Measurements from ENCODE around the gene OLFM1.

The OLFM1 gene

DNA sequence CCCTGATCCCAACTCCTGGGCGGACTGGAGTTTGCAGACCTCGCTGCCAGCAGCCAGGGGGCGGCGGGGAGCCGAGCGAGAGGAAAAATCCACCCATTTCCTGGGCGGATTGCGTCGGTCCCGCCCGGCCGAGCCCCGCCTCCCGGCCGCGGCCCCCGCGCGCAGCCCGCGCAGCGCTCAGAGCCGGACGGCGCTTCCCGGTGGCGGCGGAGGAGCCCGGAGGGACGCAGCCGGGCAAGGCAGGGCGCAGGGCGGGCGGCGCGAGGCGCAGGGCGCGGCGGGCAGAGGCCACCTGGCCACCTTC, at the start of gene OLFM1:
OLFM1 (plus strand) TSS at position 180 of the 304 bp plus-strand sequence. CDS start 322 bp downstream, outside the sequence.
- DNase-seq (ENCODE audit: low read depth in 2 of 2), result no peak

DNA sequence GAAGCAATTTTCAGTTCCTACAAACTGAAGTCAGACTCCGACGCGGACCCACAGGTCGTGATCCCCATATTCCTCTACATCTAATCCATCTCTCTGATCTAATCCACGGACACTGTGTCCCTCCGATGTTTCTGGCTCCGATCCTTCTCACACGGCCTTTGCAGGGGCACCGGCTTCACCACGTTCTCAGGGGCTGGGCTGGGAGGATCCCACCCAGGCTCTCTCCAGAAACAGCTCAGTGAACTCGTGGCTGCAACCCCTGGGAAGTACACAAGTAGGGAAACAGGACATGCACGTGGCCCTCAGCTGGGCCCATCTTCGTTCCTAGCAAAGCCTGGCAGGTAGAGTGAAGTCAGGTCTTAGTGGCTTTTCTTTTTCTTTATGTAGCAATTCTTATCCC, 49.1 kb upstream of the OLFM1 start:
- DNase-seq (ENCODE audit: low read depth in 2 of 2), result no peak

DNA sequence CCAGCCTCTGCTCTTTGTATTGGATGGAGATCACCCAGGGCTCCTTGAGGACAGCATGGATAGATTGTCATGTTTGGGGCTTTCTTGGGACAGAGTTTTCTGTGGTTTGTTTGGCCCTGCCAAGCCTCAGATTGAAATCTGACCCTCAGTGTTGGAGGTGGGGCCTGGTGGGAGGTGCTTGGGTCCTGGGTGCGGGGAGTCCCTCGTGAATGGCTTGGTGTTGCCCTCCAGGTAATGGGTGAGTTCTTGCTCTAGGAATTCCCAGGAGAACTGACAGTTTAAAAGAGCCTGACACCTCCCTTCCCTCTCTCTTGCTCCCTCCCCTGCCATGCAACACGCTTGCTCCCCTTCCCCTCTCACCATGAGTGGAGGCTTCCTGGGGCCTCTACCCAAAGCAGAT, 48.6 kb upstream of the OLFM1 start:
- DNase-seq (ENCODE audit: low read depth in 2 of 2), result no peak

- no peak for DNase-seq (ENCODE audit: low read depth in 2 of 2)
Measured at GRCh38 chr9:135039266-135039870, 48.1 kb upstream of the OLFM1 start.

DNA sequence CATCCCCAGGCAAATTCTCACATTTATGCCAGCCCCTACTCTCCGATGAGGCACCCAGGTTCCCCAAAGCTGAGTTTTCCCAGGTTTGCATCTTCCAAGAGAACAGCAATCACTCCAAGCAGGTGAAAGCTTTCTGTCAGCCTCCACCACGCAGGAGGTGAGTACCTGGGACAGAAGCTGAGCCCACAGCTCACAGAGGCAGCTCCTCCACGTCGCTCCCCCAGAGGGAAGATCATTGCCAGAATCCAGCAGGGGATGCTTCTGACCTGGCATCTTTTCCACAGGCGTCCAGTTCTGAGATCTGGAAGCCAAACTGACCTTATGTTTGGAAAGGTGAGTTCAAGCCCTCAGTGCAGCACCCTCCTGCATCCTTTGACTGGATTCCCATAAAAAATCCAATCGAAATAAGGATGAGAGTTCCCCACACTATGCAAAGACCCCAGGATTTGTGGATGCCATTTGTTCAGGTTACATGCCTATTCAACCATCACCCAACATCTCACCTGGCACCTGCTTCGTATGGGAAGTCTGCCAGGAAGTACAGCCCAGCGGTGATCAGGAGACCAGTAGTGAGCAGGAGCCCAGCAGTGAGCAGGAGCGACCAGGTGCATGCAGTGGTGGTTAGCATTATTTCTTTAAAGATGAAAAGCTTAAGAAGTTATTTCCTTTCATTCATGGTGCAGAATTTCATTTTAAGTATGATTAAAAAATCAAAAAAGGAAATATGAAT, 47.4 kb upstream of the OLFM1 start:
- DNase-seq (ENCODE audit: low read depth in 2 of 2), result no peak

- DNase-seq (ENCODE audit: low read depth in 2 of 2), result no peak
Measured at GRCh38 chr9:135040892-135041291, 46.6 kb upstream of the OLFM1 start.

GRCh38 chr9:135043345-135043744, 44.1 kb upstream of the OLFM1 start:
- no peak for DNase-seq (ENCODE audit: low read depth in 2 of 2)

GRCh38 chr9:135045264-135045927, 42.1 kb upstream of the OLFM1 start:
- DNase-seq (ENCODE audit: low read depth in 2 of 2), result no peak

DNA sequence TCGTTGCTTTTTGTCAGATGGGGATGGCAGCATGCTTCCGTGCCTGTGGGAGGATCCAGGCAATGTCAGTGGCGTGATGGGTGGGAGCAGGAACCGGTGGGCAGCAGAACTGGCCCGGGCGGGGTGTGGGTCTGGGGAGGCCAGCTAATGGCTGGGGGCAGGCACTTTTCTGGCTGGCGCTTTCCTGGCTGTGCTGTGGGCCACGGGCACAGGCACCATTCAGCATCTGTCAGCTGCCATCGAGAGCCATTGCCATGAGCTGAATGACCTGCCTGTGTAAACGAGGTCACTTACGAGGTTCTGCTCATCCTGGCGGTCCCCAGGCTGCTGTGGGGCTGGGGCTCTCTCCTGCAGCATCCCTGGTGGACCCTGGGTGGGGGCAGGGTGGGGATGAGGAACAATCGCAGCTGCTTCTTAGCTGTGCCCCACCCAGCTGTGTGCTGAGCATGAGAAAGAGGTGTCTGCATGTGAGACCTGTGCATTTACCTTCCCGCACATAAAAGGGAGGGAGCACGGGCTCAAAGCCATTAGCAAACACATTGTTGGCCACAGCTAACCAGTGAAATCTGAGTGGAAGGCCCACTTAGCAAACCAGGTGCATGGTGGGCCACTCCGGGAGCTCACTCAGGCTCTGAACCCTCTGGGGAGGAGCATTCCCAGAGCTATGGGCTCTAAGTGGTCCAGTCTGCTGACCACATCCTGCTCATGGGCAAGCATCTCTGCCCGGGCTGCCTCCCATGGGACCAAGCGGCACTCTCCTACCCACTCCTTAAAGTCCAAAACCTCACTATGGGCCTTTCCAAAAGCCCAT, 41.3 kb upstream of the OLFM1 start:
- DNase-seq (ENCODE audit: low read depth in 2 of 2), result no peak

DNA sequence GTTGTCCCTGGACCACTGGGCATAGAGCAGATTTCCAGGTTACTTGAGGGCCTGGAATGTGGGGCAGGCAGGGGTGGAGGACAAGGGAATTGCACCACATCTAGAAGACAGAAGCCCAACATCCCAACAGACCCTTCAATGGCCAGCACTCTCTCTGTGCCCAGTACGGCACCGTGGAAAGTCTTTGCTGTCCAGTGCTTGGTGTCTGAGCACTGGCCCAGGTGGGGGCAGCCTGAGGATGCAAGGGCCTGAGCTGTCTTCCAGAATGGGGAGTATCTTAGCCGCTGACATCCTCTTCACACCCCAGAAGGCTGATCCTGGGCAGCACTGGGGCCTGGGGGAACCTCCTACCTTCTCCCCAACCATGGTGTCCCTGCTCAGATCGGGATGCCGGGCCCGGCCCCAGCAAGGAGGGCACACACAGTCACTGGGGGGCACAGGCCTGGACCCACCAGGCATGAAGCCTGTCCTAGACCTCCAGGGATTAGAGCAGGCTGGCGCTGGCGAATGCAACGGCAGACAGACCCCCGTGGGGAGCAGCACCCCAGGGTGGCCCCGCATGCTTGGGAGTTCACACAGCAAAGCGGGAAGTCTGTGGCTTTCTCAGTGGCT, 40.6 kb upstream of the OLFM1 start:
- no peak for DNase-seq (ENCODE audit: low read depth in 2 of 2)

GRCh38 chr9:135047521-135047920, 39.9 kb upstream of the OLFM1 start:
- no peak for DNase-seq (ENCODE audit: low read depth in 2 of 2)

GRCh38 chr9:135048046-135048757, 39.3 kb upstream of the OLFM1 start:
- no peak for DNase-seq (ENCODE audit: low read depth in 2 of 2)

DNA sequence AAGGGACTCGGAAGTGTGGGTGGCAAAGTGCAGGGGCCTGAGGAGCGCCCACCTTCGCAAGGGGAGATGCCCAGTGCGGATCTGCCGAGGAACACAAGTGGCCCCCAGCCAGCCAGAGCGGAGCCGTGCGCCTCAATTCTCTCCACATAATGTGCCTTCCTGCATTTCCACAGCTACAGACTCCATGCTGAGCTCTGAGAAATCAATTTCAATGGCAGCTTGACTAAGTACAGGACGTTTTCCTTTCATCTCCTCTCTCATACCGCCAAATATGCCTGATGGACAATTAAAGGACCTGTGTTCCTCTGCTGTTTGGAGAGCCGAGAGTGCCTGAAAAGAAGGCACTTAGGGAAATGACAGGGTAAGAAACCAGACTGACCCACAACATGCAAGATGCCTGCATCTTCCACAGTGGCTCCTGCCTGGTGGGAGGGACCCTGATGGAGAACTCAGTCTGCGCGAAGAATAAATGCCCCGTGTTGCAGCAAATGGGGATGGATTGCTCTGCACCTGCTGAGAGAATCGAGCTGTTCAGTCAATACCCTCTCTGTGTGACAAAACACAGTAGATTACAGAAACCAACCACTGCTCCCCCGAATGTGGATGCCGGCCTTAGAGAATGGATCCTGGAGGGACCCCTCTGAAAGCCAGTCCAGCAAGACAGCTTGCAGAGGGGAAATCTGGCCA, 38.6 kb upstream of the OLFM1 start:
- no peak for DNase-seq (ENCODE audit: low read depth in 2 of 2)

GRCh38 chr9:135049460-135049859, 38.0 kb upstream of the OLFM1 start:
- DNase-seq (ENCODE audit: low read depth in 2 of 2), result no peak

- DNase-seq (ENCODE audit: low read depth in 2 of 2), result no peak
Measured at GRCh38 chr9:135050072-135050990, 37.1 kb upstream of the OLFM1 start.

DNA sequence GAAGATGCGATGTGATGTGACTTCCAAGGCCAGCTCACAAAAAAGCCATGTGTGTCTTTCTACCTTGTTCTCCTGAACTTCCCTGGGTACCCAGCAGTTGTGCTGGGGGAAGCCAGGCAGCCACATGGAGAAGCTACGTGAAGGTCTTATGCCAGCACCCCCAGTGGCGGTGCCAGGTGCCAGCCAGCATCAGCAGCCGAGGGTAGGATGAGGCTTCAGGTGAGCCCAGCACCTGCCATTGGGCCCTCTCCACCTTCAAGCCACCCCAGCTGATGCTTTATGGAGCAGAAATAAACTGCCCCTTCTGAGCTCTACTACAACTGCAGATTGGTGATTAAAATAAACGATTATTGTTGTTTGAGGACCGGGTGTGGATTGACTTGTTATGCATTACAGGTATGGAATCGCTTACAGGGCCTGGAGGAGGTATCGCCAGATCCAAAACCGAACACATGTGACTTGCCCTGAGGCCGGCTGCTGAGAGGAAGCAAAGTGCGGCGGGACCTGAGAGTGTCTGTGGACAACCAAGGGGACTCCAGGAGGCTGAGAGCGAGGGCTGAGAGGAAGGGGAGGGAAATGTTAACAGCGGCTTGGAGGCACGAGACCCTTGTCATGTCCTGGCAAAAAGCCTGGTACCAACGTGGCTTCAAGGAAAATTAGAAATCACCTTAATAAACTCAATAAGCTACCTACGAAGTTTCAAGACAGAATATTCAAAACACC, 36.0 kb upstream of the OLFM1 start:
- no peak for DNase-seq (ENCODE audit: low read depth in 2 of 2)

- DNase-seq (ENCODE audit: low read depth in 2 of 2), result no peak
Measured at GRCh38 chr9:135053133-135053532, 34.3 kb upstream of the OLFM1 start.

DNA sequence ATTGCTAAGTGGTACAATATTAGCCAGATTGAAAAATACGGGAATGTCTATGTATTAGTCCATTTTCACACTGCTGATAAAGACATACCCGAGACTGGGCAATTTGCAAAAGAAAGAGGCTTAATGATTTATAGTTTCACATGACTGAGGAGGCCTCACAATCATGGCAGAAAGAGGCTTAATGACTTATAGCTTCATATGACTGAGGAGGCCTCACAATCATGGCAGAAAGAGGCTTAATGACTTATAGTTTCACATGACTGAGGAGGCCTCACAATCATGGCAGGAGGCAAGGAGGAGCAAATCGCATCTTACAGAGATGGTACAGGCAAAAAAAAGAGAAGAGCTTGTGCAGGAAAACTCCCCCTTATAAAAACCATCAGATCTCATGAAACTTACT, 32.3 kb upstream of the OLFM1 start:
- no peak for DNase-seq (ENCODE audit: low read depth in 2 of 2)

DNA sequence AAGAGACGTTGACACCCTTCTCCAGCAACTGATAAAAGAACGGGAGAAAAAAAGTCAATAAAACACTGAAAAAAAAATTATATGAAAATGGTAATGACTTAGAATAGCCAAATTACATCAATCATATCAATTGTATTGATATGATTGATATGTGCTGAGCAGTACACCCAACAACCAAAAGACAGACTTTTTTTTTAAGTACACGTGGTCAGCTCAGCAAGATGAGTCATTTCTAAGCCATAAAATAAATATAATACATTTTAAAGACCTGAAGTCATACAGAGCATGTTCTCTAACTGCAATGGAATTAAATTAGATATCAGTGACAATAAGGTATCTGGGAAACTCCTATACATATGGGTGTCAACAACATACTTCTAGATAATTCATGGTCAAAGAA, 30.9 kb upstream of the OLFM1 start:
- DNase-seq (ENCODE audit: low read depth in 2 of 2), result no peak

Measured in stimulated activated CD8-positive, alpha-beta memory T cell treated with anti-CD3 and anti-CD28 coated beads, Interleukin-2, amount 100 ng/mL, for 1 hour (primary cell).